ENCODE data around the gene ZNF222.

DNA sequence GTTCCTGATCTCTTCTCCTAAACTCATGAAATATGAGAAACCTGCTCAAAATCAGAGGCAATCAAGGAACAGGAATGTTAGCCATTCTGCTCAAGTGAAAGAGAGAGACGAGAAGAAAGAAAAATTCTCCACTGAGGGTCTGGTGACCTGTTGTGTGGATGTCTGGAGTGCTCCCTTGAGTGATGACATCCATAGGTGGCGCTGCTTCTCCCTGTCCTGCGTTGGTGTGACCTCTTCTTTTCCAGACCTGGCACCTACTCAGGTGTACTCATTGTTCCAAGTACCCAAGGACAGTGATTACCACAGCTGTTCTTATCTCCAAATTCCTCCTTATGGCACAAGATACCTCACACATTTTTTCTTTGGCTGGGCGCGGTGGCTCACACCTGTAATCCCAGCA, 30.7 kb downstream of the ZNF222 start:
- TF ChIP-seq, protein P1, sequence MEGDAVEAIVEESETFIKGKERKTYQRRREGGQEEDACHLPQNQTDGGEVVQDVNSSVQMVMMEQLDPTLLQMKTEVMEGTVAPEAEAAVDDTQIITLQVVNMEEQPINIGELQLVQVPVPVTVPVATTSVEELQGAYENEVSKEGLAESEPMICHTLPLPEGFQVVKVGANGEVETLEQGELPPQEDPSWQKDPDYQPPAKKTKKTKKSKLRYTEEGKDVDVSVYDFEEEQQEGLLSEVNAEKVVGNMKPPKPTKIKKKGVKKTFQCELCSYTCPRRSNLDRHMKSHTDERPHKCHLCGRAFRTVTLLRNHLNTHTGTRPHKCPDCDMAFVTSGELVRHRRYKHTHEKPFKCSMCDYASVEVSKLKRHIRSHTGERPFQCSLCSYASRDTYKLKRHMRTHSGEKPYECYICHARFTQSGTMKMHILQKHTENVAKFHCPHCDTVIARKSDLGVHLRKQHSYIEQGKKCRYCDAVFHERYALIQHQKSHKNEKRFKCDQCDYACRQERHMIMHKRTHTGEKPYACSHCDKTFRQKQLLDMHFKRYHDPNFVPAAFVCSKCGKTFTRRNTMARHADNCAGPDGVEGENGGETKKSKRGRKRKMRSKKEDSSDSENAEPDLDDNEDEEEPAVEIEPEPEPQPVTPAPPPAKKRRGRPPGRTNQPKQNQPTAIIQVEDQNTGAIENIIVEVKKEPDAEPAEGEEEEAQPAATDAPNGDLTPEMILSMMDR (IDR thresholded peaks at IDR 0.05 in 4 of 5, conservative IDR thresholded peaks at IDR 0.05 in 1 of 5): no peak
- no peak for TF ChIP-seq POLR2A (IDR thresholded peaks at IDR 0.05)

Measured in gastrocnemius medialis (tissue), 4 donors.